GM18511 (cell line): Measurements from ENCODE around the gene AZU1.

Experiments used
- ATAC-seq: cut with Tn5 transposase; IDR thresholded peaks from one replicate; pipeline ENCODE4 v1.9.1; 2021; ENCODE audit warnings: mild to moderate bottlenecking, moderate library complexity; ENCODE audit not compliant: unreplicated experiment

Gene AZU1

GRCh38 chr19:796692-797527, 30.7 kb upstream of the AZU1 start, which contains the start of gene PTBP1:
TSS of gene PTBP1 (plus strand) at chr19:797452. CDS start at chr19:797498, 46 bp downstream.
- peak; percentile 81 for ATAC-seq

GRCh38 chr19:797528-798414, 29.9 kb upstream of the AZU1 start:
- ATAC-seq, result peak; percentile 37

GRCh38 chr19:798415-799075, 29.1 kb upstream of the AZU1 start:
- ATAC-seq, result no peak

GRCh38 chr19:799076-799881, 28.4 kb upstream of the AZU1 start:
- ATAC-seq, result no peak

- ATAC-seq, result no peak
Observed at GRCh38 chr19:800360-801029, 27.1 kb upstream of the AZU1 start.

- ATAC-seq, result no peak
Observed at GRCh38 chr19:801030-801860, 26.4 kb upstream of the AZU1 start.

- ATAC-seq, result no peak
Observed at GRCh38 chr19:801861-802497, 25.7 kb upstream of the AZU1 start.

GRCh38 chr19:802498-803098, 25.0 kb upstream of the AZU1 start:
- no peak for ATAC-seq

- ATAC-seq, result no peak
Observed at GRCh38 chr19:803099-803561, 24.5 kb upstream of the AZU1 start.

- ATAC-seq, result no peak
Observed at GRCh38 chr19:803686-804418, 23.8 kb upstream of the AZU1 start.

- ATAC-seq, result no peak
Observed at GRCh38 chr19:804419-805165, 23.0 kb upstream of the AZU1 start.

- ATAC-seq, result no peak
Observed at GRCh38 chr19:805166-805551, 22.5 kb upstream of the AZU1 start.

- no peak for ATAC-seq
Observed at GRCh38 chr19:805600-806550, 21.8 kb upstream of the AZU1 start.

- ATAC-seq, result no peak
Observed at GRCh38 chr19:806815-807421, 20.7 kb upstream of the AZU1 start.
